ENCODE measurements around the gene RSPH6A. TPM values are rescaled to one million over a fixed set of nuclear protein-coding genes. Genes with fewer than 3 reads are reported as not detected.

Gene RSPH6A
- total and polyA plus RNA-seq, 2 of the 13 experiments (the other 11 are each of a cell fraction or from before 2014, with no cell fraction given) = 0.07 TPM; not detected in 1

- TF ChIP-seq AHDC1 (CRISPR knock-in tag; IDR thresholded peaks at IDR 0.05; ENCODE audit: borderline replicate concordance) (no peak), SP5 (CRISPR knock-in tag; IDR thresholded peaks at IDR 0.05; ENCODE audit: borderline replicate concordance, low read depth) (no peak; the same call in 1 of the 2 replicates), NFE2 (CRISPR knock-in tag; IDR thresholded peaks at IDR 0.05) (no peak), ZNF282 (IDR thresholded peaks at IDR 0.05; ENCODE audit: partially characterized antibody) (no peak), ELF3 (CRISPR knock-in tag; IDR thresholded peaks at IDR 0.05) (no peak), ZNF879 (CRISPR knock-in tag; IDR thresholded peaks at IDR 0.05) (no peak), ZFP36L1 (CRISPR knock-in tag; IDR thresholded peaks at IDR 0.05) (no peak; the same call in 1 of the 2 replicates), DR1 (CRISPR knock-in tag; IDR thresholded peaks at IDR 0.05) (no peak; the same call in 1 of the 2 replicates), NR2C2 (CRISPR knock-in tag; IDR thresholded peaks at IDR 0.05; ENCODE audit: borderline replicate concordance) (no peak), SOX5 (CRISPR knock-in tag; IDR thresholded peaks at IDR 0.05; ENCODE audit: borderline replicate concordance) (no peak), THAP11 (CRISPR knock-in tag; IDR thresholded peaks at IDR 0.05) (peak; percentile 91), ZNF431 (CRISPR knock-in tag; IDR thresholded peaks at IDR 0.05; ENCODE audit: borderline replicate concordance, low read depth) (no peak), ZBTB42 (CRISPR knock-in tag; IDR thresholded peaks at IDR 0.05) (no peak)
- TF ChIP-seq, protein P1, sequence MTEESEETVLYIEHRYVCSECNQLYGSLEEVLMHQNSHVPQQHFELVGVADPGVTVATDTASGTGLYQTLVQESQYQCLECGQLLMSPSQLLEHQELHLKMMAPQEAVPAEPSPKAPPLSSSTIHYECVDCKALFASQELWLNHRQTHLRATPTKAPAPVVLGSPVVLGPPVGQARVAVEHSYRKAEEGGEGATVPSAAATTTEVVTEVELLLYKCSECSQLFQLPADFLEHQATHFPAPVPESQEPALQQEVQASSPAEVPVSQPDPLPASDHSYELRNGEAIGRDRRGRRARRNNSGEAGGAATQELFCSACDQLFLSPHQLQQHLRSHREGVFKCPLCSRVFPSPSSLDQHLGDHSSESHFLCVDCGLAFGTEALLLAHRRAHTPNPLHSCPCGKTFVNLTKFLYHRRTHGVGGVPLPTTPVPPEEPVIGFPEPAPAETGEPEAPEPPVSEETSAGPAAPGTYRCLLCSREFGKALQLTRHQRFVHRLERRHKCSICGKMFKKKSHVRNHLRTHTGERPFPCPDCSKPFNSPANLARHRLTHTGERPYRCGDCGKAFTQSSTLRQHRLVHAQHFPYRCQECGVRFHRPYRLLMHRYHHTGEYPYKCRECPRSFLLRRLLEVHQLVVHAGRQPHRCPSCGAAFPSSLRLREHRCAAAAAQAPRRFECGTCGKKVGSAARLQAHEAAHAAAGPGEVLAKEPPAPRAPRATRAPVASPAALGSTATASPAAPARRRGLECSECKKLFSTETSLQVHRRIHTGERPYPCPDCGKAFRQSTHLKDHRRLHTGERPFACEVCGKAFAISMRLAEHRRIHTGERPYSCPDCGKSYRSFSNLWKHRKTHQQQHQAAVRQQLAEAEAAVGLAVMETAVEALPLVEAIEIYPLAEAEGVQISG (CRISPR knock-in tag; IDR thresholded peaks at IDR 0.05) = peak; percentile 28; the same call in 1 of the 2 replicates
- TF ChIP-seq, protein P2, sequence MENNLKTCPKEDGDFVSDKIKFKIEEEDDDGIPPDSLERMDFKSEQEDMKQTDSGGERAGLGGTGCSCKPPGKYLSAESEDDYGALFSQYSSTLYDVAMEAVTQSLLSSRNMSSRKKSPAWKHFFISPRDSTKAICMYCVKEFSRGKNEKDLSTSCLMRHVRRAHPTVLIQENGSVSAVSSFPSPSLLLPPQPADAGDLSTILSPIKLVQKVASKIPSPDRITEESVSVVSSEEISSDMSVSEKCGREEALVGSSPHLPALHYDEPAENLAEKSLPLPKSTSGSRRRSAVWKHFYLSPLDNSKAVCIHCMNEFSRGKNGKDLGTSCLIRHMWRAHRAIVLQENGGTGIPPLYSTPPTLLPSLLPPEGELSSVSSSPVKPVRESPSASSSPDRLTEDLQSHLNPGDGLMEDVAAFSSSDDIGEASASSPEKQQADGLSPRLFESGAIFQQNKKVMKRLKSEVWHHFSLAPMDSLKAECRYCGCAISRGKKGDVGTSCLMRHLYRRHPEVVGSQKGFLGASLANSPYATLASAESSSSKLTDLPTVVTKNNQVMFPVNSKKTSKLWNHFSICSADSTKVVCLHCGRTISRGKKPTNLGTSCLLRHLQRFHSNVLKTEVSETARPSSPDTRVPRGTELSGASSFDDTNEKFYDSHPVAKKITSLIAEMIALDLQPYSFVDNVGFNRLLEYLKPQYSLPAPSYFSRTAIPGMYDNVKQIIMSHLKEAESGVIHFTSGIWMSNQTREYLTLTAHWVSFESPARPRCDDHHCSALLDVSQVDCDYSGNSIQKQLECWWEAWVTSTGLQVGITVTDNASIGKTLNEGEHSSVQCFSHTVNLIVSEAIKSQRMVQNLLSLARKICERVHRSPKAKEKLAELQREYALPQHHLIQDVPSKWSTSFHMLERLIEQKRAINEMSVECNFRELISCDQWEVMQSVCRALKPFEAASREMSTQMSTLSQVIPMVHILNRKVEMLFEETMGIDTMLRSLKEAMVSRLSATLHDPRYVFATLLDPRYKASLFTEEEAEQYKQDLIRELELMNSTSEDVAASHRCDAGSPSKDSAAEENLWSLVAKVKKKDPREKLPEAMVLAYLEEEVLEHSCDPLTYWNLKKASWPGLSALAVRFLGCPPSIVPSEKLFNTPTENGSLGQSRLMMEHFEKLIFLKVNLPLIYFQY (CRISPR knock-in tag; IDR thresholded peaks at IDR 0.05; ENCODE audit: borderline replicate concordance) = peak; percentile 47; the same call in 1 of the 2 replicates
Observed at GRCh38 chr19:45863840-45864628, 48.9 kb upstream of the RSPH6A start, which contains the start of gene FOXA3 (continued).

Data from HepG2 (cell line).